Measurements from ENCODE around the gene STK10. TPM values are rescaled to one million over a fixed set of nuclear protein-coding genes. Genes with fewer than 3 reads are reported as not detected.

The STK10 gene
- total RNA-seq, 1 experiment from 2014 or later = 24.9 TPM

DNA sequence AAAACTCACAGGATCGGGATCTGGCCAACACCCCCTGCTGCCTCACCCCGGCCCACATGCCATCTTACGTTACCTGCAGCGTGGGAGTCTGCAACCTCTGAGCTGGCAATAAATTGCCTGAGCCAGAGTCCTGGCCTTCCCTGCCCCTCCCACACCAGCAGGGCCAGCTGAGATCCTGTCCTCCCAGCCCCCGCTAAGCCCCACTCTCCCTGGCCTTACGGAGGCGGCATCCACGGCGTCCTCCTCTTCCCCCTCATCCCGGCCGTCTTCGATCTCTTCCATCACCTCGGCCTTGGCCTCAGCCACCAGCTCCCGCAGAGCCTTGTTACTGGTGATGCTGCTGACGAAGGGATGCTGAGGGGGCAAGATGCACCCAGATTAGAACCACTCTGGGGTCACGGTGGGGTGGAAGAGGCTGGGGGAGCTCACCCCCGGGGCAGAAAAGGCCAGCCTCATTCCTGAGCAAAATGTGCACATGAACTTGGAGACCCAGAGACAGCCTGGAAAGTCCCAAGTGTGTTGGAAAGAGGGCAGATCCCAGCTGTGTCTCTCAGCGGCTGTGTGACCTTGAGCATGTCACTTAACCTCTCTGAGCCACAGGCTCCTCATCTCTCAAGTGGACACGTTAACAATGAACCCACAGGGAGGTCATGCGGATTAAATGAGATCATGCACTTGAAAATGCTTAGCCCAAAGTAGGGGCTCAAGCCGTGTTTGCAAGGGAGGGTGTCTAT is 91.7 kb downstream of the STK10 start:
- H3K4me1 ChIP-seq (ENCODE audit: low read length) = no peaks in the 10 kb centered on the region
- no peaks in the 10 kb centered on the region for H3K27me3 ChIP-seq (ENCODE audit: low read length)
- H3K9me2 ChIP-seq (replicated peaks; ENCODE audit: insufficient read depth, low read length) = no peaks in the 10 kb centered on the region
- H3K4me3 ChIP-seq (ENCODE audit: low read length) = no peak overlapping the region
- H4K20me1 ChIP-seq (ENCODE audit: insufficient read depth, low read depth, low read length) = no peaks in the 10 kb centered on the region
- H3K79me2 ChIP-seq (ENCODE audit: low read length) = no peaks in the 10 kb centered on the region
- no peak overlapping the region for H2AFZ ChIP-seq (ENCODE audit: low read length)
- no peak overlapping the region for H3K27ac ChIP-seq (ENCODE audit: low read length)
- H3K9me3 ChIP-seq (ENCODE audit: low read length) = no peaks in the 10 kb centered on the region
- H3K9ac ChIP-seq (ENCODE audit: low read length) = no peak overlapping the region
- no peak for DNase-seq
- no peak overlapping the region for H3K4me2 ChIP-seq (ENCODE audit: low read depth, low read length, poor library complexity, severe bottlenecking)
- H3K36me3 ChIP-seq (ENCODE audit: insufficient read depth, low read length) = 0 out of 2 replicates have a peak, but pooled peaks cover 8% of the 10 kb centered on the region

DNA sequence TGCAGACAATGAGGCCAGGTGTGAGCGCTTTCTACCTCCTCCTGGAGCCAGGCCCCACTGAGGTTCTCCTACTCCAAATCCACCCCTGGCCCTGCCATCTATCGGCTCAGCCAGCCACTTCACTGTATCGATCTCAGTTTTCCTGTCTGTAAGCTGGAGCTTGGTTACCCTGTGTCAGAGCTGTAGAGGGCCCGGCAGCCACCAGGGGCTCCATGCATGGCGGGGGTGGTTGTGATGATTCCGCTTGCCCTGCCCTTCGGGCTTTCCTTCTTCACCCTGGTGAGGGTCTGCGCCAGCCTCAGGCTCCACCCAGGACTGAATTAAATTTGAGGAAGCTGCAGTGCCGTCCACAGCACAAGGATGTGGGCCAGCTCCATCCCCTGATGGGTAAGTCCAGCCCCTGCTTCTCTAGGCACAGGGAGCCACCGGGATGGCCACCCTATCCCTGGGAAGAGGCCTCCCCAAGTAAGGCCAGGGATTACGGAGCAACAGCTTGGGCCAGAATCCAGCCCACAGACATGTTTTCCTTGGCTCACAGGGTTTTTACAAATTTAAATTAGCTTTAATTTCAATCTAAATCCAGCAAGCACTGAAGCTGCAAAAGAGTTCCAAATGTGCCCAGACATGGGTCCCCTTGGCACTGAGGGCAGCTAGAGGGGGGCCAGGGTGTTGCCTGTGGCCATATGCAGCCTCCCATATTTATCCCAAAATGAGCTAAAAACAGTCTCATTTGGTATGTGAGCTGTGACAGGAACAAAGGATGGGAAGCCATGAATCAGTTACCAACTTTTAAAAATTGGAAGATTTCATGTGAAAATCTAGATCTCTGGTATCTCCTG is 92.4 kb downstream of the STK10 start:
- no peaks in the 10 kb centered on the region for H3K27me3 ChIP-seq (ENCODE audit: low read length)
- H3K9ac ChIP-seq (ENCODE audit: low read length) = no peak overlapping the region
- no peak overlapping the region for H3K4me3 ChIP-seq (ENCODE audit: low read length)
- no peaks in the 10 kb centered on the region for H3K79me2 ChIP-seq (ENCODE audit: low read length)
- 0 out of 2 replicates have a peak, but pooled peaks cover 8% of the 10 kb centered on the region for H3K36me3 ChIP-seq (ENCODE audit: insufficient read depth, low read length)
- H3K4me2 ChIP-seq (ENCODE audit: low read depth, low read length, poor library complexity, severe bottlenecking) = no peak overlapping the region
- no peak overlapping the region for H3K27ac ChIP-seq (ENCODE audit: low read length)
- H2AFZ ChIP-seq (ENCODE audit: low read length) = no peak overlapping the region
- no peaks in the 10 kb centered on the region for H4K20me1 ChIP-seq (ENCODE audit: insufficient read depth, low read depth, low read length)
- no peaks in the 10 kb centered on the region for H3K4me1 ChIP-seq (ENCODE audit: low read length)
- no peaks in the 10 kb centered on the region for H3K9me3 ChIP-seq (ENCODE audit: low read length)
- DNase-seq = no peak
- H3K9me2 ChIP-seq (replicated peaks; ENCODE audit: insufficient read depth, low read length) = no peaks in the 10 kb centered on the region

DNA sequence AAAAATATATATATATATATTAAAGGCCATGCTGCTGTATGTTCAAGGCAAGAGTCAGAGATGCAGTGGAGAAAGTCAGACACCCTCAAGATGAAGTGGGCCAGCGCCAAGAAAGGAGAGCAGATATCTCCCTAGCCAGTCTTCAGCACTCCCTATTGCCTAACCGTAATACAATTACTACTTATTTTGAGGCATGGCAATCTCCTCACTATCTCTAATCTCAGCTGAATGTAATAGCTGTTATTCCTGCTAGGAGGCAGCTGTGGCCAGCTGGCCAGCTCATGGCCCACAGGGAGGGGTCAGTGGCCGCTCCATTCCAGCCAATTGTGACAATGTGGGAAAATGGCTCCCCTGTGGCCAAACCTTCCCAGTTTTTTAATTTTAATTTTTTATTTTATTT is 94.1 kb downstream of the STK10 start:
- Histone ChIP-seq H3K9me3 (ENCODE audit: low read length) (no peaks in the 10 kb centered on the region), H3K27ac (ENCODE audit: low read length) (no peak overlapping the region), H4K20me1 (ENCODE audit: insufficient read depth, low read depth, low read length) (no peaks in the 10 kb centered on the region), H3K9me2 (replicated peaks; ENCODE audit: insufficient read depth, low read length) (no peaks in the 10 kb centered on the region), H3K9ac (ENCODE audit: low read length) (no peak overlapping the region), H3K4me3 (ENCODE audit: low read length) (no peak overlapping the region), H2AFZ (ENCODE audit: low read length) (no peak overlapping the region), H3K36me3 (ENCODE audit: insufficient read depth, low read length) (0 out of 2 replicates have a peak, but pooled peaks cover 8% of the 10 kb centered on the region), H3K4me2 (ENCODE audit: low read depth, low read length, poor library complexity, severe bottlenecking) (no peak overlapping the region), H3K27me3 (ENCODE audit: low read length) (no peaks in the 10 kb centered on the region), H3K4me1 (ENCODE audit: low read length) (no peaks in the 10 kb centered on the region), H3K79me2 (ENCODE audit: low read length) (no peaks in the 10 kb centered on the region)
- no peak for DNase-seq

DNA sequence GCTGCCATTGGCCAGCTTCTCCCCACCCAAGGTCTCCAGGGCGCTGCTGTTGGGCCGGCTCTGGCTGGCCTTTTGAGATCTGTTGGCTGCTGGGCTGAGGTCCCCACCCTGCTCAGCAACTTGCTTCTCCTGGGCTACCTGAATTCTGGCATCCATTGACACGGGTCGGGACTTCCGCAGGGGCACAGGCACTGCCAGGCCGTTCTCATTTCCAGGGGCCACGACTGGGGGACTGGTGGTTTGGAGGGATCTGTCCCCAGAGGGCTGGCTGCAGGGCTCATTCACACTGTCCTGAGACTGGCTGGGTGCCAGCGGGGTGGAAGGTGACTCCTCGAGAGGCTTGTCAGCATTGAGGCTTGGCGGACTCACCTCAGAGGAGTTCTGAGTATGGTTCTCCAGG is 94.5 kb downstream of the STK10 start:
- Histone ChIP-seq H3K9me3 (ENCODE audit: low read length) (no peaks in the 10 kb centered on the region), H3K36me3 (ENCODE audit: insufficient read depth, low read length) (0 out of 2 replicates have a peak, but pooled peaks cover 8% of the 10 kb centered on the region), H3K4me1 (ENCODE audit: low read length) (no peaks in the 10 kb centered on the region), H2AFZ (ENCODE audit: low read length) (no peak overlapping the region), H3K9ac (ENCODE audit: low read length) (no peak overlapping the region), H3K27ac (ENCODE audit: low read length) (no peak overlapping the region), H3K79me2 (ENCODE audit: low read length) (no peaks in the 10 kb centered on the region), H3K9me2 (replicated peaks; ENCODE audit: insufficient read depth, low read length) (no peaks in the 10 kb centered on the region), H3K4me3 (ENCODE audit: low read length) (no peak overlapping the region), H3K27me3 (ENCODE audit: low read length) (no peaks in the 10 kb centered on the region), H4K20me1 (ENCODE audit: insufficient read depth, low read depth, low read length) (no peaks in the 10 kb centered on the region), H3K4me2 (ENCODE audit: low read depth, low read length, poor library complexity, severe bottlenecking) (no peak overlapping the region)
- no peak for DNase-seq

DNA sequence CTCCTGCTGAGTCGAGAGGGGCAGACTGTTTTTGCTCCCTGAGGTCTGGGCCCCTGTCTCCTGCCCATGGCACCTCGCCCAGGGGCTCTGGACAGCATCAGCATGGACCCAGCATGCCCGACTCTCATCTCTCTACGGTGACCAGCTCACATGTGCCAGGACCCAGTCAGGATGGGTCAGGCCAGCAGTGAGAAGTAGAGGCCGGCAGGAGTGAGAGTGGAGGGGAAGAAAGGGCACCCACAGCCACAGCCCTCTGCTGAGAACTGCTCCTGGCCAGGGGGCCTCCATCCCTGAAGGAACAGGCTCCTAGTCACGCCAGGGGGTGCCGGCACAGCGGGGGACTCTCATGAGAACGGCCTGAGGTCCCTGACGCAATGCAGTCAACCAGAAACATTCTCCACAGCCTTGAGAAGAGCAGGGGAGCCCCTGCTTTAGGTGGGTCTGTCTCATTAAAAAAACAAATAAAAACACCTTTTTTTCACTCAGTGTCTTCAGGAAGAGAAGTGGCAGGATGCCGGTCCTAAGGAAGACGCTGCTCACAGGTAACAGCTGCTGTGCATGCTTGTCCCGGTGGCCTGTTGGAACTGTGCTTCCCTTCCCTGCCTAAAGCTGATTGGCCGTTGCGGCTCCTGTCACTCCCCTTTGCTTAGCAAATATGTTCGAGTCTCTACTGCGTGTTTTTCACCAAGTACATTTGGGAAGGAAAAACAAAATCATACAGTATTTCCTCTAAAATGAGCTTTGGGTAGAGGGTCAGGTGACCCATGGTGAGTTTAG is 95.9 kb downstream of the STK10 start:
- DNase-seq = no peak
- Histone ChIP-seq H4K20me1 (ENCODE audit: insufficient read depth, low read depth, low read length) (no peaks in the 10 kb centered on the region), H3K27ac (ENCODE audit: low read length) (no peak overlapping the region), H3K4me1 (ENCODE audit: low read length) (no peaks in the 10 kb centered on the region), H2AFZ (ENCODE audit: low read length) (no peak overlapping the region), H3K9ac (ENCODE audit: low read length) (no peak overlapping the region), H3K9me2 (replicated peaks; ENCODE audit: insufficient read depth, low read length) (no peaks in the 10 kb centered on the region), H3K9me3 (ENCODE audit: low read length) (no peaks in the 10 kb centered on the region), H3K27me3 (ENCODE audit: low read length) (no peaks in the 10 kb centered on the region), H3K79me2 (ENCODE audit: low read length) (no peaks in the 10 kb centered on the region), H3K4me2 (ENCODE audit: low read depth, low read length, poor library complexity, severe bottlenecking) (no peak overlapping the region), H3K36me3 (ENCODE audit: insufficient read depth, low read length) (0 out of 2 replicates have a peak, but pooled peaks cover 3% of the 10 kb centered on the region), H3K4me3 (ENCODE audit: low read length) (no peak overlapping the region)

DNA sequence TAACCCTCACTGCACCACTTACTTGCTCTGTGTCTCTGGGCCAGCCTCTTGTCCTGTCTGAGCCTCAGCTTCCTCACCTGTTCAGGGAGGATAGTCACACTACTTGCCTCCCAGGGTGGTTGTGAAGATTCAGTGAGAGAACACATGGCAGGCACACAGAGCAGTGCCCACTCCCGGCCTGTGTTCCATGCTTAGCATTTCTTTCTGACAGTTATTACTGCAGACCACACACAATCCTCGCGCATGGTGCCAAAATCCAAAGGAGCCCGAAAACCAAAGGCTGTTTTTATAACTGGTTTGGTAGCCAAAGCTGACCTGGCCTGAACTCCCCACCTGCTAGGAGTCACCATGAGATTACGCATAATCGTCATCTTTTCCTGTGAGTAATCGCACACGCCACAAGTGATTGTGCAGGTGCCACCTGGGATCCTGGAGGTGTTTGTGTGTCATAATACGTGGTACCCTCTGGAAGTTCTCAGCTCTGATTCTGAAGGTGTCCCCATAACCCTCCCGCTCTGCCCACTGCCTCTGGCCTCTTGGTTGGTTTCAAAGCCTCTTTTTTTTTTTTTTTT is 97.0 kb downstream of the STK10 start:
- Histone ChIP-seq H3K4me1 (ENCODE audit: low read length) (no peaks in the 10 kb centered on the region), H3K9me2 (replicated peaks; ENCODE audit: insufficient read depth, low read length) (no peaks in the 10 kb centered on the region), H3K9ac (ENCODE audit: low read length) (no peak overlapping the region), H3K4me2 (ENCODE audit: low read depth, low read length, poor library complexity, severe bottlenecking) (no peak overlapping the region), H3K27ac (ENCODE audit: low read length) (no peak overlapping the region), H4K20me1 (ENCODE audit: insufficient read depth, low read depth, low read length) (no peaks in the 10 kb centered on the region), H3K9me3 (ENCODE audit: low read length) (no peaks in the 10 kb centered on the region), H3K27me3 (ENCODE audit: low read length) (no peaks in the 10 kb centered on the region), H3K36me3 (ENCODE audit: insufficient read depth, low read length) (0 out of 2 replicates have a peak, but pooled peaks cover 3% of the 10 kb centered on the region), H2AFZ (ENCODE audit: low read length) (no peak overlapping the region), H3K4me3 (ENCODE audit: low read length) (no peak overlapping the region), H3K79me2 (ENCODE audit: low read length) (no peaks in the 10 kb centered on the region)
- DNase-seq = no peak

DNA sequence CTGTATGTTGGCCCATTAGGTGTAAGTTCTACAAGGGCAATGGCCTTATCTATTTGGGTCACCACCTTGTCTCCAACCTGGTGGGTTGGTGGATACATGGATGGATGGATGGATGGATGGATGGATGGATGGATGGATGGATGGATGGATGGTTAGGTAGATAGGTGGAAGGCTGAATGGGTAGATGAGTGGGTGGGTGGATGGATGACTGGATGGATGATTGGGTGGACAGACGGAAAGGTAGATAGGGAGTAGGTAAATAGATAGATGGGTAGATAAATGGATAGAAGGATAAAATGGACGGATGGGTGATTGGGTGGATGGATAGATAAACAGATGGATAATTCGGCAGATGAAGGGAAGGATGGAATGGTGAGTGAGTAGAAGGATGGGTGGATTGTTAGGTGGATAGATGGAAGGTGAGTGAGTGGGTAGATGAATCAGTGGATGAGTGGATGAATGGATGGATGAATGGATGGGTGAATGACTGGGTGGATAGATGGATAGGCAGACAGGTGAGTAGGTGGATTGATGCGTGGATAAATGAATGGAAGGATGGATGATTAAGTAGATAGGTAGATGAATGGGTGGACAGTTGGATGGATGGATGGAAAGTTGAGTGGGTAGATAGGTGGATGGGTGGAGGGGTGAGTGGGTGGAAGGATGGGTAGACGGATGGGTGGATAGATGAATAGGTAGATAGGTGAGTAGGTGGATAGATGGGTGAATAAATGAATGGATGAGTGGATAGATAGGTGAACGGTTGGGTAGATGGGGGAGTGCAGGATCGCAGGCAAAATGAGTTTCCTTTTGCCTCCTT is 98.5 kb downstream of the STK10 start:
- Histone ChIP-seq H3K79me2 (ENCODE audit: low read length) (no peaks in the 10 kb centered on the region), H3K27me3 (ENCODE audit: low read length) (no peaks in the 10 kb centered on the region), H3K36me3 (ENCODE audit: insufficient read depth, low read length) (0 out of 2 replicates have a peak, but pooled peaks cover 2% of the 10 kb centered on the region), H3K9ac (ENCODE audit: low read length) (no peak overlapping the region), H3K9me2 (replicated peaks; ENCODE audit: insufficient read depth, low read length) (no peaks in the 10 kb centered on the region), H3K4me3 (ENCODE audit: low read length) (no peak overlapping the region), H3K27ac (ENCODE audit: low read length) (no peak overlapping the region), H3K4me1 (ENCODE audit: low read length) (no peaks in the 10 kb centered on the region), H3K9me3 (ENCODE audit: low read length) (no peaks in the 10 kb centered on the region), H4K20me1 (ENCODE audit: insufficient read depth, low read depth, low read length) (no peaks in the 10 kb centered on the region), H3K4me2 (ENCODE audit: low read depth, low read length, poor library complexity, severe bottlenecking) (no peak overlapping the region), H2AFZ (ENCODE audit: low read length) (no peak overlapping the region)
- DNase-seq = no peak
